GM20431 (cell line): Measurements from ENCODE around the gene DDI2.
"Not testable (repeated sequence)": the region's sequence is repeated elsewhere in the genome, so short reads cannot be mapped to it uniquely, and the experiment has no call there.

Experiments
- in situ Hi-C: fragments of 300-500 bp; cut with MseI, MboI; formaldehyde crosslinking; loops from one replicate; pipeline ENCODE4 v1.15.0; 2020; ENCODE audit warnings: low sequenced_read_pairs; ENCODE audit not compliant: unreplicated experiment

Gene DDI2

DNA sequence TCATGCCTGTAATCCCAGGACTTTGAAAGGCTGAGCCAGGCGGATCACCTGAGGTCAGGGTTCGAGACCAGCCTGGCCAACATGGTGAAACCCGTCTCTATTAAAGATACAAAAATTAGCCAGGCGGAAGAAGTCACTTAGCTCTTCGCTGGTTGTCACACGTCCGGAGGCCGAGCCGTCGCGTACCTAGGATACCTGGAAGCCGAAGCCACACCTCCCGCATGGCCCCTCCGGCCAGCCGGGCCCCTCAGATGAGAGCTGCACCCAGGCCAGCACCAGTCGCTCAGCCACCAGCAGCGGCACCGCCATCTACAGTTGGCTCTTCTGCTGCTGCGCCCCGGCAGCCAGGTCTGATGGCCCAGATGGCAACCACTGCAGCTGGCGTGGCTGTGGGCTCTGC, 12.9 kb upstream of the DDI2 start:
- in situ Hi-C loops: not testable (repeated sequence)

DNA sequence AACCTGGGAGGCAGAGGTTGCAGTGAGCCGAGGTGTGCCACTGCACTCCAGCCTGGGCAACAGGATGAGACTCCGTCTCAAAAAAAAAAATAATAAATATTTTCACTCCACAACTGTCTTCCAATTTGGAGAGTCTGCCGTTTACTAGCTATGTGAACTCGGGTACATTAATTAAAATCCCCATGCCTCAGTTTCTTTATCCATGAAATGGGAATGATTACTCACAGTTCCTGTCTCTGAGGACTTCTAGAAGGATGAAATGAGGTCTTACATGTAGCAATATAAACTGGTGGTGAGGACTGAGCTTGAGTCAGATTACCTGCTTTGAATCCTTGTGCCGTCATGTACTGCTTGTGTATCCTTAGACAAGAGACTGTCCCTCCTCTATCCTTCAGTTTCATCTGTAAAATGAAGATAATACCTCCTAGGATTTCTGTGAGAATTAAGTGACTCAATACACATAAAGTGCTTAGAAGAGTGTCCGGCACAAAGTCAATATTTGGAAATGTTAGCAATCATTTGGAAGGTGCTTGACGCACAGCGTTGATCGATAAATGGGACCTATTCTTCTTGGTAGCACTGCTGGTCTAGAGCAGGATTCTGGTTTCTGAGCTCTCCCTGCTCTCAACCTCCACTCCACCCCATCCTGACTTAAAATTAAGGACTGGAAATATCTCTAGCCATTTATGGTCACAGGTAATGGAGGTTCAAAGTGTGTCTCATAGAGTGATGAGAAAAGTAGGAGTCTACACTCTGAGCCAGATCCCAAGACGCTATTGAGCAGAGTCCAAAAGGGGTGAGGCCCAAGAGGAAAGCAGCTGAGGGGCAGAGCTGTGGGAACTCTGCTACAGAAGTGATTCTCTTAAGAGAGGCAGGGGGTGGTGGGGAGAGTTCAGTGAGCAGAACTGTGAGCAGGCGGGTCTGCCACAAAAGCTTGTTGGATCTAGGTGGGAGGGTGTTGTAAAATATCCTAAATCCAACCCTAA, 11.6 kb upstream of the DDI2 start:
- in situ Hi-C loops: no loop called here

DNA sequence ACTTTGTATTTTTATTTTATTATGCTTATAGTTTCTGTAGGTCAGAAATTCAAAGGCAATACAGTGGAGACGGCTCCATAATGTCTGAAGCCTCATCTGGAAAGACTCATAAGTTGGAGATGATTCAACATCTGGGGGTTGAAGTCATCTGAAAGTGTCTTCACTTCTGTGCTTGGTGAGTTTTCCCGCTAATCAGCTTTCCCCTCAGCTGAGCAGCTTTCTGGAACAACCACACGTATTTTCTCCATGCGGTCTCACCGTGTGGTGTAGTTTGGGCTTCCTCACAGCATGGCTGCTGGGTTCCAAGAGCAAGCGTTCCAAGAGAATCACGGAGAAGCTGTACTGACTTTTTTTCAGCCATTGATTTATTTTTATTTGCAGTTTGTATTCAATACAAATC, 7.6 kb upstream of the DDI2 start:
- in situ Hi-C loops: no loop called here

DNA sequence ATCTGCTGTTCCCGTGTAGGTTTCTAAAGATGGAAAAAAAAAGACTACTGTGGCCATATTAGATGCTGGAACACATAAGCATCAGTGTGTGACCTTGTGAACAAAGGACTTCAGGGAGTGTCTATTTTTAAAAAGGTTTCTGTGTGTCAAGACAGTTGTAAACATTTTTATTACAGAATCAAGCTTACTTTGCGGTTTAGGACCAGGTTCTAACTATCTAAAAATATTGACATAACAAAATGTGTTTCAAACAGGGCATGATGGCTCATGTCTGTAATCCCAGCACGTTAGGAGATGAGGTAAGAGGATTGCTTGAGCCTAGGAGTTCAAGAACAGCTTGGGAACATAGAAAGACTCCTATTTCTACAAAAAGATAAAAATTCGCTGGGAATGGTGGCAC, 7.1 kb upstream of the DDI2 start:
- in situ Hi-C loops: no loop called here

DNA sequence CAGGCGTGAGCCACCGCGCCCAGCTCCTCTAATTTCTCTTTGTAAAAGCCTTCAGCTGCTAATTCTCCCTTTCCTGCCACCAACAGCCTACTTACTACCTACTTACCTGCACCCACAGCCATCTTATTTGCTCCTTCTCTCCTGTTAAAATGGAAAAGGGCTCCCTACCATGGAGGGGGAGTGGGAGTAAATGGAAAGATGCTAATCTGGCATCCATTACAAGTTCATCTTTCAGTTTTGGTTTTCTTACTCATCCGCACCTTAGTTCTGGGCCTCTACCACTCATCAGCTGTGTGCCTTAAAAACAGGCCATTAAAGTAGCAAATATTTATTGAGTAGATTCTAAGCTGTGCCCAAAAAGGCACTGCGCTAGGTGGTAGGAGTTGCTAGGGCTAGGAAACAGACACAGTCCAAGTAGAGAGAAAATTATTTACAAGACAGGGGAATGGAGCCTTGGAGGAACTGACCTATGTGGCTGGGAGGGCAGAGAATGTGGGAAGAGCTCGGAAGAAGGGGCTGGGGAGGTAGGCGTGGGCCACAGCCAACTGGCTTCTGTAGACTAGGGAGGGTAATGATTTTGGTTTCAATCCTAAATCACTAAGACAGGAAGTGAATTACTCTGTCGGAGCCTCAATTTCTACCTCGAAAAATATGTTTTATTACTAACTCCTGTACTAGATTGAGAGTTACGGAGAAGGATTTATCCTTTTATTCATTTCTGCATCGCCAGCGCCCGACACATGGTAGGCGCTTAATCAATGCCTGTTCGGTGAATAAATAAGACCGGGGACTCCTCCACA, 685 bp upstream of the DDI2 start:
- in situ Hi-C loops: no loop called here

DNA sequence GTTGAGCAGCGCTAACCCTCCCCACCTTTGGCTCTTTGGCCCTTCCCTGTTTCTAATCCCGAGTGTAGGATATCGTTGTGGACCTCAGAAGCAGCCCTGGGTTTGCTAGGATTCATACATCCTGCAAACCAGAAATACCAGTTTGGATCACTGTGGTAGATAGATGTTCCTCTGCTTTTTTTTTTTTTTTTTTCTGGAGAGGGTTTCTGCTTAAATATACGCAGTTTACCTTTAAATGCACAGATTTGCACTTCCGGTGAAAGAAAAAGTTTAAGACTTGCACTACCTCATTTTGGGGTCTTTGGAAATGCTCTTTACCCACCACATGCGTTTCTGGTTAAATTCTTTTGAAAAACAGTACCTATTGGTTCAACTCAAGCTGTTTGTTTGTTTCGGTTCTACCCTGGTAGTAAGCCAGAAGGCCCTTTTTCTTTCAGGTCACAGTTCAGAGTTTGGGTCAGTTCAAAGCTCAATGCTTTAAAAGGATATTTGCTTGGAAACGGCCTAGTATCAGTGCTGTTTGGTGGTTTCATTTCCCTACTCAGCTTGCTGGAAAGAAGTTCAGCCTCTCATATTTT, 908 bp downstream of the DDI2 start:
- in situ Hi-C loops: no loop called here

DNA sequence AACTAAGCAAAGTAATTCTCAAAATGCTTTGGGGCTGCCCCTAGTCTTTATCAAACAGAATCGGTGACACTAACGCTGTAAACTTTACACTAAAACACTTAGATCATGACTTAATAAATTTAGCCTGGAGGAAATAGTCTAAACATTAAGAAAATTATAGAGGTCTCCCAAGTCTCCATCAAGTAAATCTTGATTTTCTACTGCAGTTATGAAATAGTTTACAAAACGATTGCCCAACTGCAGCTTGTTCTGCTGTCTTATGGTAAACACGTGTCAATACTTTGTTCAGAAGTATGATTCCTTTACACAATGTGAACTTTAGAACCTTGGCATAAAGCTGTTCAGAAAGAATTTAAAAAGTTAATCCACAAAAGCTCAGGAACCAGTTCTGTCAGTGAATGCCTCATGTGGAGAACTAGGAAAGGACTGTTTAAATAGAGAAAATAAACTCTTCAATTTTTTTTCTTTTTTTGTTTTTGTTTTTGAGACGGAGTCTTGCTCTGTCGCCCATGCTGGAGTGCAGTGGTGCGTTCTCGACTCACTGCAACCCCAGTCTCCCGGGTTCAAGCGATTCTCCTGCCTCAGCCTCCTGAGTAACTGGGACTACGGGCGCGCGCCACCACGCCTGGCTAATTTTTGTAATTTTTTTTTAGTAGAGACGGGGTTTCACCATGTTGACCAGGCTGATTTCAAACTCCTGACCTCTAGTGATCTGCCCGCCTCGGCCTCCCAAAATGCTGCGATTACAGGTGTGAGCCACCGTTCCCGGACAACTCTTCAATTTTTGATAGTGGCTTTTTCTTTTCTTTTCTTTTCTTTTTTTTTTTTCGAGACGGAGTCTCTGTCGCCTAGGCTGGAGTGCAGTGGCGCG, 1.6 kb downstream of the DDI2 start:
- in situ Hi-C loops: no loop called here

DNA sequence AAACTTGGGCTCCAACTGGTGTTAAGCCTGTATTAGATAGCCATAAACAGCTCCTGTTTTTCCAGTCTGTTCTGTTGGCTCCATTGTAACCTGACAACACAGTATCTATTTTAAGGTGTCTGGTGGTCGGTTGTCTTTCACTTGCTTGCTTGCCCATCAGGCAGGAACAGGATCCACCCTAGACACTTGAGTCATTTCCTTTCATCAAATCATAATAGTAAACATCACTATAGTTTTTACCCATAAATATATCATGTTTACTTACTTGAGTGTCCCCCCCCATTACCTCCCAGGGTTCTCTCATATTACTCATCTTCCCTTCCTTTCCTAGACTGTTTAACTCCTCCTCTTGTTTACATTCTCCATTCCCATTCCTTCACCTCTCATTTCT, 2.9 kb downstream of the DDI2 start:
- in situ Hi-C loops: no loop called here

DNA sequence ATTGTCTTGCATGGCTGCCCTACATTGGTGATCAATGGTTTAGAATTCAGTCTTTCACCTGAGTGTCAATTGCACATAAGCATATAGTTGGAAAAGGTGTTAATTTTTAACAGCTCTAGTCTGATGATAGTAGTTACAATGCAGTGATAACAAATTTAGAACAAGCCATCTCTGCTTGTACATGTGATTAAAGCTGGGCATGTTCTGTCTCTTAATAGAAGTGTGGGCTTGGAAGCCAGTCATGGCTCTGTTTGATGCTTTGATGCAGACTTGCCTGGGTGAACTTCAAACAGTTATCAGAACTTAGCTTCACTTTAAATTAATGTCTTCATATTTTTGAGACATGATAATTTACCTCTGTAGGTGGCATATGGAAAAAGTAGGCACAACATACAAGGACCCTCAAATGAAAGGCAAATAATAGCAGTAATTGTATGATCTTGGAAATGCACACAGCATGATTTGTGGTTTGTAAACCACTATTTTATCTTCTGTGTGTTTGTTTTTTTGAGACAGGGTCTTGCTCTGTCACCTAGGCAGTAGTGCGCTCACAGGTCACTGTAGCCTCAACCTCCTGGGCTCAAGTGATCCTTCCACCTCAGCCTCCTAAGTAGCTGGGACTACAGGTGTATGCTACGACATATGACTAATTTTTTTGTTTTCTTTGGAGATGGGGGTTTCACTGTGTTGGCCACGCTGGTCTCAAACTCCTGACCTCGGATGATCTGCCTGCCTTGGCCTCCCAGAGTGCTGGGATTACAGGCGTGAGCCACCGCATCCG, 3.8 kb downstream of the DDI2 start:
- in situ Hi-C loops: no loop called here

DNA sequence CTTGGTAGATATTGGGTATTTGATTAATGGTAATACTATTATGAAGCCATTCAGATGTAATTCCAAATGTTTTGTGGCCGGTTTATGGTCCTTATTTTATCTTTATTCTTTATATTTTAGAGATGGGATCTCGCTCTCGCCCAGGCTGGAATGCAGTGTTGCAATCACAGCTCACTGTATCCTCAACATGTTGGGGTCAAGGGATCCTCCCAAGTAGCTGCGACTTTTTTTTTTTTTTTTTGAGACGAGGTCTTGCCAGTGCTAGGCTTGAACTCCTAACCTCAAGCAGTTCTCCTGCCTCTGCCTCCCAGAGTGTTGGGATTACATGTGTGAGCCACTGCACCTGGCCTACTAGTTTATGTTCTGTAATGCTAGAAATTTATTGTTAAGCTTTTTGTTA, 4.7 kb downstream of the DDI2 start:
- in situ Hi-C loops: no loop called here

DNA sequence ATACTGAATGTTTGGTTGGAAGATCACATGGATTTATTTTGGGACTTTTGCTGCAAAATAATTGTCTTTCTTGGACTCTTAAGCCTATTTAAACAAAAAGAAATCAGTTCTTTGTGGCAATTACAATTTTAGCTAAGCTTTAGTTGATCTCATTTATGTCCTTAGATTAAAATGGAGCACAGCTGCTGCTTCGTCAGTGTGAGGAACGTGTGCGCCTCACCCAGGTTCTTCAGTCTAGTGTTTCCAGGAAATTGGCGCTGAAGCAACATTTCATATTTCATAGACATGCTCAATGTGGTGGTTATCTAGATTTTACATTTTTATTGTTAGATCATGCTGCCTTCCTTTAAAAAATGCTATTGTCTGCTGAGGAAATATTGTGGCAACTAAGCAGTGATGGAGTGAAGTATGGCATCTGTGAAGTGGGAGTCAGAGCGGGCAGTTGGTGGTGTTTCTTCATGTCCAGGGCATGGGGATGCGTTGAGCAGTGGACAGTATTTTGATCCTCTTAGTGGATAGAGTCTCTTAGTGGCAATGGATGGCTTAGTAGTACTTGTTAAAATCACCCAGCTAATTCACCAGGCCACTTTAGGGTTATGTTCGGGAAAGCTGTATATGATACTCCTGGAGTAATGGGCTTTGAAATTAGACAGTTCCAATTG, 5.6 kb downstream of the DDI2 start:
- in situ Hi-C loops: no loop called here

DNA sequence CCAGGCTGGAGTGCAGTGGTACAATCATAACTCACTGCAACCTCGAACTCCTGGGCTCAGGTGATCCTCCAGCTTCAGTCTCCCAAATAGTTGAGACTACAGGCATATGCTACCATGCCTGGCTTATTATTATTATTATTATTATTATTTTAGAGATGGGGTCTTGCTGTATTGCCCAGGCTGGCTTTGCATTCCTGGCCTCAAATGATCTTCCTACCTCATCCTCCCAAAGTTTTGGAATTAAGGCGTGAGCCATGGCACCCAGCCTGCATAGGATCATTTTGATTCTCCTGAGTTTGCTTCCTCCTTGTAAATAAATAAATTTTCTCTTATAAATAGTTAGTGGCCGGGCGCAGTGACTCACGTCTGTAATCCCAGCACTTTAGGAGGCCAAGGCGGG, 6.2 kb downstream of the DDI2 start:
- in situ Hi-C loops: no loop called here

DNA sequence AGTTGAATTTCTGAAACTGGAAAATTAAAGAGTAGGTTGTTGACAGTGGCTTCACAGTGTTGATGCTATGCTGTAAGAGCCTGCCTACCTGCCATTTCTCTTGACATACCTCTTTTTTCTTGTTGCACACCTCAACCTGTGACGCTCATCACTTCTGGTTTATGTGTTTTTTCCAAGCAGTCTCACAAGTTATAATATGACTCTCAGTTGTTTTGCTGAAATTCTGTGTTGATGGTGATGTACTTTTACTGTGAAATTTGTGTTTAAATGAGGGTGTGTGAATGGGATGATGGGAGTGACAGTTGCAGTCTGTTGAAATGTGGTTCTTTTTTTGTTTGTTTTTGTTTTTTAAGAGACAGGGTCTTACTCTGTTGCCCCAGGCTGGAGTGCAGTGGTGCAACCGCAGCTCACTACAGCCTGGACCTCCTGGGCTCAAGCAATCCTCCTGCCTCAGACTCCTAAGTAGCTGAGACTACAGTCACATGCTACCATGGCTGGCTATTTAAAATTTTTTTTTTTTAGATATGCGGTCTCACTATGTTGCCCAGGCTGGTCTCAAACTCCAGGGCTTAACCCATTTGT, 7.0 kb downstream of the DDI2 start:
- in situ Hi-C loops: no loop called here

DNA sequence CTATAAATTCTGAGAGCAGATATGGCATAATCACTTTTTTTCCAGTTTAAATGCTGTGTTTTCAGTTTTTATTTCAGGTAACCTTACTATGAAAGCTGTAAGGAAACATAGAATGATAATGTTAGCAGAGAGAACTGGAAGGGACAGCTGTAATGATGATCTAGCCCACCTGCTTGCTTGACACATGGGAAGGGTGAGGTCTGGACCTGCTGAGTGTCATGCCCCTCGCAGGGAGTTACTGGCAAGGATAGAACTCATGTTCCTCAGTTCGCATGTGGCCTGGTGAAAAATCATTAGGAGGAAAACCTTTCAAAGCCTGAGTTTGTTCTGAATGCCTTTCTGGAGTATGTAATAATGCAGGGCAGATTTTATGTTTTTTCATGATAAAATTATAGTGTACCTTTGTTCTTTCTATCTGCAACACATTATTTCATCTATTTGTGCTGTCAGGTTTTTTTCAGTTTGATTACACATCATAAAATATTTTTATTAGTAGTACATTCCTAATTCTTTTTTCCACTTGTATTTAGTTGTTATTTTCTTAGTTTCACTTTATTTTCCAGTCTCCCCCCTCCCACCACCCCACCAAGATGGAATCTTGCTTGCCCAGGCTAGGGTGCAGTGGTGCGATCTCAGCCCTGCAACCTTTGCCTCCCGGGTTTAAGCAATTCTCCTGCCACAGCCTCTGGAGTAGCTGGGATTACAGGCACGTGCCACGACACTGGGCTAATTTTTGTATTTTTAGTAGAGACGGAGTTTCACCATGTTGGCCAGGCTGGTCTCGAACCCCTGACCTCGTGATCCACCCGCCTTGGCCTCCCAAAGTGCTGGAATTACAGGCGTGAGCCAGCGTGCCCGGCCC, 8.0 kb downstream of the DDI2 start:
- in situ Hi-C loops: no loop called here

DNA sequence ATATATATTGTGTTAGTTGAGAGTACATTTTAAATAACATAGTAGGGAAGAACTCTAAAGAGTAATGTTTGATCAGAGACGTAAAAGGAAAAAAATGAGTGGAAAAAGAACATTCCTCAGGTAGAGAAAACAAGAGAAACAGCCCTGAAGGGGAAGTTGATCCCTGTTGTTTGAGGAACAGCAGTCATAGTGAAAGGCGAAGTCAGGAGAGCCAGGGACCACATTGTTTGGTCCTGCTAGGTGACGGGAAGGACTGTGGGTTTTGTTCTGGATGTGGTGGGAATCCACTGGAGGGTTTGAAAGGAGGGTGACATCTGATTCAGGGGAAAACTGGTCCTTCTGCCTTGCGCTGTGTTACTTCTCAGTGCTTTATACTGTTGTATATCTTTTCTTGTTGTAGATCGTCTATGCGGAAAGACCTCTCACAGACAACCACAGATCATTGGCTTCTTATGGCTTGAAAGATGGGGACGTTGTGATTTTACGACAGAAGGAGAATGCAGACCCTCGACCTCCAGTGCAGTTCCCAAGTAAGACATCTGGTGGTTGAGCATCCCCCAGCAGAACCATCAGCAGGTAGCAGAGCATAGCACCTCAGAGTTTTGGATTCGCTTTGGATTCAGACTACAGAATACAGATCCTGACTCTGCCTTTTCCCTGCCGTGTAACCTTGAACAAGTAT, 9.2 kb downstream of the DDI2 start:
- in situ Hi-C loops: no loop called here

DNA sequence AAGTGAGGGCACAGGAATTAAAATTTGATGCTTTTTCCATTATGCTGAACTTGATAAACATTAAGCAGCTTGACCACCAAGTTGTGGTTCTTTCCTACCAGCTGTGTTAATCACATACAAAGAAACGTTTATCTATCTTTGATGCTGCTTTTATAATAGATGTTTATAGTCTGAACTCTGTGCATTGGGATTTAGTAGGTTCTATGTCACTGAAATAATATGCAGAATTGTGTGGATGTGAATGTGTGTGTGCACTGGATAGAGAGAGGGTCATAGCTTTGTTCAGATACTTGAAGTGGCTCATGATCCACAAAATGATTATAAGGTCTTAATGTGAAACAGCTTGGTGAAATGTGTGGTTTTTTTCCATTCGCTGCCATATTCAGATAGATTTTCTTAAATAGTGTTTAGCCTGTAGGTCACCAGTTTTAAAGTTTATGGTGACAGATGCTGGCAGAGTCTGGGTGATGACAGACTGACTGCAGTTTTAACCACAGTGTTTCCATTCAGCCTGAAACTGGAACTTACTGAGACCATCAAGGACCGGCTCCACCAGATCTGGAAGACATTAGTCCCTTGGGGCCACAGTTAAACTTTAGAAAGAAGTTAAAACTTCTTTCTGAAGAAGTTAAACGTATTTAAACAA, 10.2 kb downstream of the DDI2 start:
- in situ Hi-C loops: no loop called here
